LNCaP clone FGC (cell line): ENCODE measurements around the gene RSF1.

ENCODE experiments used
- DNase-seq: peaks from one replicate; pipeline ENCODE4 v3.0.0-alpha.2; 2011; ENCODE audit warnings: low read depth
- H3K4me3 ChIP-seq: 2 replicates; pipeline ENCODE4 v1.5.1; 2011; ENCODE audit warnings: mild to moderate bottlenecking, low read depth, low read length, control low read depth
- TF ChIP-seq, protein P1 (sequence below): IDR thresholded peaks from 2 replicates; pipeline ENCODE4 v1.5.1; 2012; ENCODE audit warnings: mild to moderate bottlenecking; ENCODE audit not compliant: control insufficient read depth, insufficient read depth; ENCODE audit errors: extremely low read depth

Gene RSF1

DNA sequence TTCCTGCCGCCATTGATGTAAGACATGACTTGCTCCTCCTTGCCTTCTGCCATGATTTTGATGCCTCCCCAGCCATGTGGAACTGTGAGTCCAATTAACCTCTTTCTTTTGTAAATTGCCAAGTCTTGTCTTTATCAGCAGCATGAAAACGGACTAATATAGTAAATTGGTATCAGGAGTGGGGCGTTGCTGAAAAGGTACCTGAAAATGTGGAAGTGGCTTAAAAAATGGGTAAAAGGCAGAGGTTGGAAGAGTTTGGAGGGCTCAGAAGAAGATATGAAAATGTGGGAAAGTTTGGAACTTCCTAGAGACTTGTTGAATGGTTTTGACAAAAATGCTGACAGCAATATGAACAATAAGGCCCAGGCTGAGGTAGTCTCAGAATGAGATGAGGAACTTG, 89.7 kb downstream of the RSF1 start:
- H3K4me3 ChIP-seq = no peak overlapping the region
- DNase-seq = no peak
- TF ChIP-seq, protein P1, sequence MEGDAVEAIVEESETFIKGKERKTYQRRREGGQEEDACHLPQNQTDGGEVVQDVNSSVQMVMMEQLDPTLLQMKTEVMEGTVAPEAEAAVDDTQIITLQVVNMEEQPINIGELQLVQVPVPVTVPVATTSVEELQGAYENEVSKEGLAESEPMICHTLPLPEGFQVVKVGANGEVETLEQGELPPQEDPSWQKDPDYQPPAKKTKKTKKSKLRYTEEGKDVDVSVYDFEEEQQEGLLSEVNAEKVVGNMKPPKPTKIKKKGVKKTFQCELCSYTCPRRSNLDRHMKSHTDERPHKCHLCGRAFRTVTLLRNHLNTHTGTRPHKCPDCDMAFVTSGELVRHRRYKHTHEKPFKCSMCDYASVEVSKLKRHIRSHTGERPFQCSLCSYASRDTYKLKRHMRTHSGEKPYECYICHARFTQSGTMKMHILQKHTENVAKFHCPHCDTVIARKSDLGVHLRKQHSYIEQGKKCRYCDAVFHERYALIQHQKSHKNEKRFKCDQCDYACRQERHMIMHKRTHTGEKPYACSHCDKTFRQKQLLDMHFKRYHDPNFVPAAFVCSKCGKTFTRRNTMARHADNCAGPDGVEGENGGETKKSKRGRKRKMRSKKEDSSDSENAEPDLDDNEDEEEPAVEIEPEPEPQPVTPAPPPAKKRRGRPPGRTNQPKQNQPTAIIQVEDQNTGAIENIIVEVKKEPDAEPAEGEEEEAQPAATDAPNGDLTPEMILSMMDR = no peak

GRCh38 chr11:77729063-77729462, 91.5 kb downstream of the RSF1 start:
- TF ChIP-seq, protein P1 = no peak
- DNase-seq = no peak
- no peak overlapping the region for H3K4me3 ChIP-seq

GRCh38 chr11:77728203-77728786, 92.2 kb downstream of the RSF1 start:
- TF ChIP-seq, protein P1 = no peak
- DNase-seq = no peak
- H3K4me3 ChIP-seq = no peak overlapping the region

DNA sequence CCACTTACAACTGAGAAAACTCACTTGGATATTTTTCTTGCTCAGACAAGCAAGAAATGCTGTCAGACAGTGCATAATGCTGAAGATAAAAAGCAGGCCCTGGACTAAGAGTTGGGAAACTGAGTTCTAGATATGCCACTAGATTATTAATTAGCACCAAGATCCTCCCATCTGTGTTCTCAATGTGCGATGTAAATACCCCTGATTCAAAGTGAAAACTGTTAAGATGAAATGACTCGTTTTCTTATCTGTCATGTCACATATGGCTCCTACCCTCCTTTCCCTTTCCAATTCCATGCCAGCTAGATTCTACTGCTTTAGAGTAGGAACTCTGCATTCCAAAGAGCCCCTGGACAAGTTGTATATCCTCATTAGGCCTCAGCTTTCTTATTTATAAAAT, 94.0 kb downstream of the RSF1 start:
- TF ChIP-seq, protein P1 = no peak
- H3K4me3 ChIP-seq = no peak overlapping the region
- DNase-seq = no peak

- no peak overlapping the region for H3K4me3 ChIP-seq
- TF ChIP-seq, protein P1 = no peak
- DNase-seq = no peak
Measured at GRCh38 chr11:77725433-77725832, 95.1 kb downstream of the RSF1 start.

- TF ChIP-seq, protein P1 = no peak
- DNase-seq = no peak
- H3K4me3 ChIP-seq = no peak overlapping the region
Measured at GRCh38 chr11:77724636-77725035, 95.9 kb downstream of the RSF1 start.

- H3K4me3 ChIP-seq = no peak overlapping the region
- no peak for DNase-seq
- TF ChIP-seq, protein P1 = no peak
Measured at GRCh38 chr11:77723024-77723423, 97.5 kb downstream of the RSF1 start.
